ENCODE measurements around the gene USP47.

GRCh38 chr11:11952036-11952435 lies 110.3 kb downstream of the USP47 start:
- TF ChIP-seq EZH2 (IDR thresholded peaks at IDR 0.05; ENCODE audit: low read depth) (no peak), CTCF (conservative IDR thresholded peaks at IDR 0.05) (no peak)

All from PC-9 (cell line).